K562 (cell line): ENCODE measurements around the gene NUTF2. TPM values are rescaled to one million over a fixed set of nuclear protein-coding genes. Genes with fewer than 3 reads are reported as not detected.
A peak's percentile ranks its signal among the peaks of the same experiment; 100 is the strongest.

Experiments used
- DDX20 ChIP-seq: fragments of 450-650 bp; IDR thresholded peaks from 2 replicates; pipeline ENCODE4 v1.6.1; 2016; ENCODE audit warnings: missing genetic modification characterization, low read depth, mild to moderate bottlenecking, missing compliant biosample characterization, moderate library complexity
- HDAC2 ChIP-seq: fragments of 450-650 bp; IDR thresholded peaks from 2 replicates; pipeline ENCODE4 v1.6.1; 2016; ENCODE audit warnings: mild to moderate bottlenecking
- KAT8 ChIP-seq: fragments of 450-650 bp; IDR thresholded peaks from 2 replicates; pipeline ENCODE4 v1.6.1; 2016; ENCODE audit warnings: low read depth, mild to moderate bottlenecking
- MTF1 ChIP-seq: fragments of 250-450 bp; sonication (Bioruptor Pico); IDR thresholded peaks from 2 replicates; pipeline ENCODE4 v1.9.0; 2021; ENCODE audit warnings: moderate library complexity, mild to moderate bottlenecking, inconsistent platforms, borderline replicate concordance
- NCOR1 ChIP-seq: fragments of 450-650 bp; IDR thresholded peaks from 2 replicates; pipeline ENCODE4 v1.6.1; 2016; ENCODE audit warnings: mild to moderate bottlenecking, moderate library complexity
- SP2 ChIP-seq: IDR thresholded peaks from 2 replicates; pipeline ENCODE4 v1.6.1; 2011; ENCODE audit warnings: mild to moderate bottlenecking, low read depth, low read length, moderate library complexity; ENCODE audit not compliant: poor library complexity, severe bottlenecking; ENCODE audit errors: extremely low read depth
- ZFP1 ChIP-seq: fragments of 450-650 bp; formaldehyde crosslinking; IDR thresholded peaks from 2 replicates; pipeline ENCODE4 v1.4.0; 2020; ENCODE audit warnings: mild to moderate bottlenecking, mixed read lengths
- ZNF140 ChIP-seq: fragments of 250-450 bp; sonication (Bioruptor Pico); IDR thresholded peaks from 2 replicates; pipeline ENCODE4 v1.8.0; 2021; ENCODE audit warnings: moderate library complexity, mild to moderate bottlenecking, inconsistent platforms
- polyA plus RNA-seq, 8 experiments: library from polyadenylated mRNA; depleted of rRNA in 4 of 8; stranded (reverse) in 5 of 8; unstranded in 3 of 8; fragments of >200 nt; fragmentation: Nextera tagmentation in 2 of 8; fragmentation: Illumina TruSeq in 1 of 8; extraction: Ambion mirVana in 2 of 8; extraction: Trizol in 1 of 8; gene quantifications; 2 replicates each; pipeline versions ENCODE4 v1.2.1 to v1.2.3, GENCODE V29; 2011 to 2014; ENCODE audit warnings: inconsistent platforms in 1 of 8, missing spikeins in 1 of 8
- total RNA-seq, 7 experiments: library from RNA; depleted of rRNA in 6 of 7; stranded (reverse); fragments of >200 nt in 6 of 7; fragmentation: Illumina TruSeq in 2 of 7; extraction: Trizol in 2 of 7; gene quantifications; 2 replicates each; pipeline versions ENCODE4 v1.2.1 to v1.2.3, GENCODE V29; 2011 to 2021; ENCODE audit warnings: low replicate concordance in 1 of 7
- TF ChIP-seq, protein P1 (sequence below): fragments of 450-650 bp; conservative IDR thresholded peaks from 2 replicates; pipeline ENCODE4 v1.6.1; 2016; ENCODE audit warnings: missing genetic modification characterization, low read depth, mild to moderate bottlenecking, control low read depth, missing compliant biosample characterization
- TF ChIP-seq, protein P2 (sequence below), 2 experiments: IDR thresholded peaks; 2 replicates each; pipeline ENCODE4 v1.6.1; 2011; ENCODE audit warnings: borderline replicate concordance in 1 of 2, control low read depth in 1 of 2, low read depth in 1 of 2, low read length in 1 of 2, mild to moderate bottlenecking in 1 of 2, mixed read lengths in 1 of 2, moderate library complexity in 1 of 2; ENCODE audit not compliant: insufficient read depth in 1 of 2, insufficient read length in 1 of 2, poor library complexity in 1 of 2, severe bottlenecking in 1 of 2; ENCODE audit errors: extremely low read depth in 1 of 2
- TF ChIP-seq, protein P3 (sequence below): fragments of 200-800 bp; sonication (Bioruptor generic); IDR thresholded peaks from 2 replicates; pipeline ENCODE4 v1.6.1; 2017; ENCODE audit warnings: missing genetic modification characterization, missing compliant biosample characterization
- TF ChIP-seq, protein P4 (sequence below): sonication (generic); formaldehyde crosslinking; IDR thresholded peaks from 2 replicates; pipeline ENCODE4 v1.8.0; 2022; ENCODE audit warnings: mild to moderate bottlenecking, missing genetic modification reagents
- TF ChIP-seq, protein P5 (sequence below): sonication (generic); formaldehyde crosslinking; IDR thresholded peaks from 2 replicates; pipeline ENCODE4 v1.8.1; 2023; ENCODE audit warnings: mild to moderate bottlenecking, missing genetic modification reagents
- TF ChIP-seq, protein P6 (sequence below): sonication (generic); formaldehyde crosslinking; IDR thresholded peaks from 2 replicates; pipeline ENCODE4 v1.8.0; 2022; ENCODE audit warnings: mild to moderate bottlenecking, missing genetic modification reagents, borderline replicate concordance

NUTF2 gene
- total and polyA plus RNA-seq, 9 of the 15 experiments (the other 6 are each of a cell fraction or from before 2014, with no cell fraction given): 106 to 248 (median 147) TPM

DNA sequence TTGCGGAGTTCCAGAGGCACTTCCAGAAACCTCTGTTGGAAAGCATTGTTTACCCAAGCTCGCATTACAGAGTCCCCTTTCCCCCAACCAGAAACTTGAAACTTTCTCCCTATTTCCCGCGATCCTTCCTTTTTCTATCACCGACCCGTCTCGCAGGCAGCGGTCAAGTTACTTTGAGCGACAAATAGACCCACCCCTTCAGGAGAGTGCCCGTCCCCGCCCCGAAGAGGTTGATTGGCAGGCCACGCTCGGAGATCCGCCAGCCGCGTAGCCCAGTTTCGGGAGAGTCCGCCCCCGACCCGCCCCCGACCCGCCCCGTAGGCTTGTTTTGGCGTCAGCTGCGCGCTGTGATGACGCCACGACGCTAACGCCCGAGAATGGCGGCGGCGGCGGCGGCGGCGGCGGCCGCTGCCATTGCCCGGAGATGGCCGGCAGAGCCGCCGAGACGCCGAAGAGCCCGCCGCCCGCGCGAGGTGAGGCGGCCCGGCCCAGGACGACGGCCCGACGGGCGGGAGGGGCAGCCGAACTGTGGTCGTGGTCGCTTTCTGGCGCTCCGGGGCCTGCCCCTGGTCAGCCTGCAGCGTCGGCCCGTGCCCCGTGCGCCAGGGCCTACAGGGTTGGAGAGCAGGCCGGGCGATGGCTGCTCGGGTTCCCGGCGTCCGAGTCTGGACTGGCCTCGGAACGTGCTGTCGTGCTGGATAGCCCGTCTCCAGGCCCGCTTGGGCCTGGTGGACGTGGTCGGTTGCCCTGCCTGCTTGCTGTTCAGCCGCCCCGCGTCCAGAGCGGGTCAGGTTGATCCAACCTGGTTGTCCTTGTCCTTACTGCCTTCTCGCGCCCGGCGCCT lies 46.4 kb downstream of the NUTF2 start, which contains the start of gene PSKH1 (continued):
- TF ChIP-seq, protein P1, sequence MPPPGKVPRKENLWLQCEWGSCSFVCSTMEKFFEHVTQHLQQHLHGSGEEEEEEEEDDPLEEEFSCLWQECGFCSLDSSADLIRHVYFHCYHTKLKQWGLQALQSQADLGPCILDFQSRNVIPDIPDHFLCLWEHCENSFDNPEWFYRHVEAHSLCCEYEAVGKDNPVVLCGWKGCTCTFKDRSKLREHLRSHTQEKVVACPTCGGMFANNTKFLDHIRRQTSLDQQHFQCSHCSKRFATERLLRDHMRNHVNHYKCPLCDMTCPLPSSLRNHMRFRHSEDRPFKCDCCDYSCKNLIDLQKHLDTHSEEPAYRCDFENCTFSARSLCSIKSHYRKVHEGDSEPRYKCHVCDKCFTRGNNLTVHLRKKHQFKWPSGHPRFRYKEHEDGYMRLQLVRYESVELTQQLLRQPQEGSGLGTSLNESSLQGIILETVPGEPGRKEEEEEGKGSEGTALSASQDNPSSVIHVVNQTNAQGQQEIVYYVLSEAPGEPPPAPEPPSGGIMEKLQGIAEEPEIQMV (tag): no peak
- TF ChIP-seq MTF1 (CRISPR knock-in tag) (no peak), HDAC2 (0 out of 2 replicates have a peak, but pooled peaks have one; percentile 48), NCOR1 (no peak), SP2 (peak; percentile 39), DDX20 (tag) (no peak), ZFP1 (CRISPR knock-in tag) (no peak), KAT8 (no peak), ZNF140 (CRISPR knock-in tag) (no peak)
- TF ChIP-seq, protein P2, sequence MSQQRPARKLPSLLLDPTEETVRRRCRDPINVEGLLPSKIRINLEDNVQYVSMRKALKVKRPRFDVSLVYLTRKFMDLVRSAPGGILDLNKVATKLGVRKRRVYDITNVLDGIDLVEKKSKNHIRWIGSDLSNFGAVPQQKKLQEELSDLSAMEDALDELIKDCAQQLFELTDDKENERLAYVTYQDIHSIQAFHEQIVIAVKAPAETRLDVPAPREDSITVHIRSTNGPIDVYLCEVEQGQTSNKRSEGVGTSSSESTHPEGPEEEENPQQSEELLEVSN (IDR thresholded peaks at IDR 0.05; ENCODE audit: borderline replicate concordance in 1 of 2, extremely low read depth in 1 of 2, insufficient read depth in 1 of 2, insufficient read length in 1 of 2, low read depth in 1 of 2, low read length in 1 of 2, poor library complexity in 1 of 2, severe bottlenecking in 1 of 2): no peak
- TF ChIP-seq, protein P3, sequence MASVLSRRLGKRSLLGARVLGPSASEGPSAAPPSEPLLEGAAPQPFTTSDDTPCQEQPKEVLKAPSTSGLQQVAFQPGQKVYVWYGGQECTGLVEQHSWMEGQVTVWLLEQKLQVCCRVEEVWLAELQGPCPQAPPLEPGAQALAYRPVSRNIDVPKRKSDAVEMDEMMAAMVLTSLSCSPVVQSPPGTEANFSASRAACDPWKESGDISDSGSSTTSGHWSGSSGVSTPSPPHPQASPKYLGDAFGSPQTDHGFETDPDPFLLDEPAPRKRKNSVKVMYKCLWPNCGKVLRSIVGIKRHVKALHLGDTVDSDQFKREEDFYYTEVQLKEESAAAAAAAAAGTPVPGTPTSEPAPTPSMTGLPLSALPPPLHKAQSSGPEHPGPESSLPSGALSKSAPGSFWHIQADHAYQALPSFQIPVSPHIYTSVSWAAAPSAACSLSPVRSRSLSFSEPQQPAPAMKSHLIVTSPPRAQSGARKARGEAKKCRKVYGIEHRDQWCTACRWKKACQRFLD (CRISPR knock-in tag): no peak
- TF ChIP-seq, protein P4, sequence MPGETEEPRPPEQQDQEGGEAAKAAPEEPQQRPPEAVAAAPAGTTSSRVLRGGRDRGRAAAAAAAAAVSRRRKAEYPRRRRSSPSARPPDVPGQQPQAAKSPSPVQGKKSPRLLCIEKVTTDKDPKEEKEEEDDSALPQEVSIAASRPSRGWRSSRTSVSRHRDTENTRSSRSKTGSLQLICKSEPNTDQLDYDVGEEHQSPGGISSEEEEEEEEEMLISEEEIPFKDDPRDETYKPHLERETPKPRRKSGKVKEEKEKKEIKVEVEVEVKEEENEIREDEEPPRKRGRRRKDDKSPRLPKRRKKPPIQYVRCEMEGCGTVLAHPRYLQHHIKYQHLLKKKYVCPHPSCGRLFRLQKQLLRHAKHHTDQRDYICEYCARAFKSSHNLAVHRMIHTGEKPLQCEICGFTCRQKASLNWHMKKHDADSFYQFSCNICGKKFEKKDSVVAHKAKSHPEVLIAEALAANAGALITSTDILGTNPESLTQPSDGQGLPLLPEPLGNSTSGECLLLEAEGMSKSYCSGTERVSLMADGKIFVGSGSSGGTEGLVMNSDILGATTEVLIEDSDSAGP (CRISPR knock-in tag): no peak
- TF ChIP-seq, protein P5, sequence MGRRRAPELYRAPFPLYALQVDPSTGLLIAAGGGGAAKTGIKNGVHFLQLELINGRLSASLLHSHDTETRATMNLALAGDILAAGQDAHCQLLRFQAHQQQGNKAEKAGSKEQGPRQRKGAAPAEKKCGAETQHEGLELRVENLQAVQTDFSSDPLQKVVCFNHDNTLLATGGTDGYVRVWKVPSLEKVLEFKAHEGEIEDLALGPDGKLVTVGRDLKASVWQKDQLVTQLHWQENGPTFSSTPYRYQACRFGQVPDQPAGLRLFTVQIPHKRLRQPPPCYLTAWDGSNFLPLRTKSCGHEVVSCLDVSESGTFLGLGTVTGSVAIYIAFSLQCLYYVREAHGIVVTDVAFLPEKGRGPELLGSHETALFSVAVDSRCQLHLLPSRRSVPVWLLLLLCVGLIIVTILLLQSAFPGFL (CRISPR knock-in tag): no peak
- TF ChIP-seq, protein P6, sequence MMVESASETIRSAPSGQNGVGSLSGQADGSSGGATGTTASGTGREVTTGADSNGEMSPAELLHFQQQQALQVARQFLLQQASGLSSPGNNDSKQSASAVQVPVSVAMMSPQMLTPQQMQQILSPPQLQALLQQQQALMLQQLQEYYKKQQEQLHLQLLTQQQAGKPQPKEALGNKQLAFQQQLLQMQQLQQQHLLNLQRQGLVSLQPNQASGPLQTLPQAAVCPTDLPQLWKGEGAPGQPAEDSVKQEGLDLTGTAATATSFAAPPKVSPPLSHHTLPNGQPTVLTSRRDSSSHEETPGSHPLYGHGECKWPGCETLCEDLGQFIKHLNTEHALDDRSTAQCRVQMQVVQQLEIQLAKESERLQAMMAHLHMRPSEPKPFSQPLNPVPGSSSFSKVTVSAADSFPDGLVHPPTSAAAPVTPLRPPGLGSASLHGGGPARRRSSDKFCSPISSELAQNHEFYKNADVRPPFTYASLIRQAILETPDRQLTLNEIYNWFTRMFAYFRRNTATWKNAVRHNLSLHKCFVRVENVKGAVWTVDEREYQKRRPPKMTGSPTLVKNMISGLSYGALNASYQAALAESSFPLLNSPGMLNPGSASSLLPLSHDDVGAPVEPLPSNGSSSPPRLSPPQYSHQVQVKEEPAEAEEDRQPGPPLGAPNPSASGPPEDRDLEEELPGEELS (CRISPR knock-in tag): 0 out of 2 replicates have a peak, but pooled peaks have one; percentile 32
